DMS53 treated with DMSO at 0.1 percent for 48 hours (cell line): ENCODE measurements around the gene LSM6.
A peak's percentile ranks its signal among the peaks of the same experiment; 100 is the strongest.

Source experiments
- DNase-seq: peaks from one replicate; lab custom pipeline; 2025; ENCODE audit not compliant: unreplicated experiment; lab: John Stamatoyannopoulos, UW

Gene LSM6

GRCh38 chr4:146186041-146186440 is 10.5 kb downstream of the LSM6 start:
- no peak for DNase-seq

GRCh38 chr4:146186596-146186995 is 11.1 kb downstream of the LSM6 start:
- DNase-seq: no peak

GRCh38 chr4:146190456-146190855 is 14.9 kb downstream of the LSM6 start:
- no peak for DNase-seq

GRCh38 chr4:146191766-146192458 is 16.4 kb downstream of the LSM6 start:
- no peak for DNase-seq

GRCh38 chr4:146193628-146194027 is 18.1 kb downstream of the LSM6 start:
- no peak for DNase-seq

- DNase-seq: no peak
Measured at GRCh38 chr4:146194212-146194611, 18.7 kb downstream of the LSM6 start.

- DNase-seq: no peak
Measured at GRCh38 chr4:146202665-146203064, 27.1 kb downstream of the LSM6 start.

GRCh38 chr4:146207410-146207809 is 31.9 kb downstream of the LSM6 start:
- DNase-seq: no peak

GRCh38 chr4:146210890-146211289 is 35.4 kb downstream of the LSM6 start:
- DNase-seq: no peak

- no peak for DNase-seq
Measured at GRCh38 chr4:146211440-146211839, 35.9 kb downstream of the LSM6 start.

- no peak for DNase-seq
Measured at GRCh38 chr4:146212781-146213180, 37.3 kb downstream of the LSM6 start.

GRCh38 chr4:146214238-146214637 is 38.7 kb downstream of the LSM6 start, which contains the start of gene REELD1:
Gene REELD1, plus strand, starts transcription at chr4:146214538. Its CDS starts 2,415 bp downstream, at chr4:146216953.
- DNase-seq: no peak

GRCh38 chr4:146222313-146222712 is 46.8 kb downstream of the LSM6 start:
- peak; percentile 1 for DNase-seq

GRCh38 chr4:146224326-146224966 is 48.9 kb downstream of the LSM6 start:
- no peak for DNase-seq

GRCh38 chr4:146229406-146229805 is 53.9 kb downstream of the LSM6 start:
- DNase-seq: no peak

GRCh38 chr4:146232131-146232722 is 56.7 kb downstream of the LSM6 start:
- no peak for DNase-seq

- no peak for DNase-seq
Measured at GRCh38 chr4:146235654-146236177, 60.2 kb downstream of the LSM6 start.

- no peak for DNase-seq
Measured at GRCh38 chr4:146236216-146236615, 60.7 kb downstream of the LSM6 start.

- DNase-seq: no peak
Measured at GRCh38 chr4:146237092-146237491, 61.6 kb downstream of the LSM6 start.

GRCh38 chr4:146238107-146238506 is 62.6 kb downstream of the LSM6 start:
- no peak for DNase-seq
